Stimulated activated CD4-positive, alpha-beta T cell treated with anti-CD3 and anti-CD28 coated beads, Interleukin-4, amount 100 ng/mL, for 1 hour (primary cell): Measurements from ENCODE around the gene RABGEF1.
"Not testable (repeated sequence)": the region's sequence is repeated elsewhere in the genome, so short reads cannot be mapped to it uniquely, and the experiment has no call there.

Experiments
- DNase-seq: peaks from one replicate; pipeline ENCODE4 v3.0.0-alpha.2; 2020

RABGEF1 gene

DNA sequence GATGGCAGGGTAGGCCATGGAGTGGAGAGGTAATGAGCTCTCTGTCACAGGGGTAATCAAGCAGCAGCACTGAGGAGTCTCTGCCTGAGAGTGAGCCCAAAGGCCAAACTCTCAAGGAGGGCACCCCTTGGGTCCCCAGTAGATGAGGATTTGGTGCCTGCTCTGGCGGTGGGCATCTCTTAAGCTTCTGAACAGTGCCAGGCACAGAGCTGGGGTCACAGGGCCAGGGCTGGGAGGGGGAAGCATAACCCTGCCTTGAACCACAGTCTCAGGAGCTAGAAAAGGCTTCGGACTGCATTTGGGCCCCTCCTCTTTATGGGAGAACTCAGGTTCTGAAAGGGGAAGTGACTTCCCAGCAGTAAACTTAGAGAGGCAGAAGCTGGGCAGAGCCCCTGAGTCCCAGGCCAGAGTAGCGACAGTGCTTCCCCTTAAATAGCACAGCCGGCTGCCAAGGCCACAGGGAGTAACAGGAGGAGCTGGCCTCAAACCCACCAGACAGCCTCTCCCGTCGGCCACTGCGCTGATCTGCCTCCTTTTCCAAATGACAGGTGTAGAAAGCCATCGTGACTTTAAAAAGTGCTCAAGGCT lies 76.8 kb downstream of the RABGEF1 start:
- DNase-seq = not testable (repeated sequence)

DNA sequence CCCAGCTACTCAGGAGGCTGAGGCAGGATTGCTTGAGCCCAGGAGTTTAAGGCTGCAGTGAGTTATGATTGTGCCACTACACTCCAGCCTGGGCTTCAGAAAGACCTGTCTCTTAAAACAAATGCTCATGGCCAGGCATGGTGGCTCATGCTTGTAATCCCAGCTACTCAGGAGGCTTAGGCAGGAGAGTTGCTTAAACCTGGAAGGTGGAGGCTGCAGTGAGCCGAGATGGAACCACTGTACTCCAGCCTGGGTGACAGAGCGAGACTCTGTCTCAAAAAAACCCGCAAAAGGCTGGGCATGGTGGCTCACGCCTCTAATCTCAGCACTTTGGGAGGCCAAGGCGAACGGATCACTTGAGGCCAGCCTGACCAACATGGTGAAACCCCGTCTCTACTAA lies 77.4 kb downstream of the RABGEF1 start:
- not testable (repeated sequence) for DNase-seq

DNA sequence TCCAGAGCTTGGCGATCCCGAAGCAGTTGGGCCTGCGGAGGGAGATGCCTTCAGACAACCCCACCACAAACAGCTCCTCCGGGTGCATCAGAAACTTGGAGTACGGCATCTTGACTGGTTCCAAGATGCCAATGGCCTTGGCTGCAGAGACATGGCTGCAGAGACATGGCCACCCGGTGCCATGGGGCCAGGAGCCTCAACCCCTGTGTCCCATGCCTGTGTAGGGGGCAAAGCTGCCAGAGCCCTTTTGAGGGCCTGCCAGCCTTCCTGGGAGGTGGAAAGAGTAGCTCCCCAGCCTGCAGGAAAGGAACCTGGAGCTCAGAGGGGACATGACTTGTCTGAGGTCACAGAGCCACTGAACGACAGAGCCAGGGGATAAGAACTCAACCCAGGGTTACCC lies 83.5 kb downstream of the RABGEF1 start:
- no peak for DNase-seq

DNA sequence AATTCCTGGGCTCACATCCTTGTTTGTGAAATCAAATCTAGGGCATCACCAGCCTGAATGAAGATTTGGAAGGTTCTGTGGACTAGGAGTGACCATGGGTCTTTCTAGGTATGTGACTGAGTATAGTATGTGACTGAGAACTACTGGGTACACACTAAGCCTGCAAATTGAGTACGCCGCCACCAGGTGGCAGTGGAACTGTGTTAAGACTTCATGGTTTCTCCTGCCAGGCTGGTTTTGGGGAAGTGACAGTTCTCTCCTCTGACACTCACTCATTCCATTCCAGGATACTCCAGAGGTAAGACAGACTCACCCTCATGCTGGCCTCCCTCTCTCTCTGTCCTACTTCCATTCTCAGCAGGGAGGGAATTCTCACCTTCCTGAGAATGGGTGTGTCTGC lies 85.0 kb downstream of the RABGEF1 start:
- peak; percentile 28 for DNase-seq

DNA sequence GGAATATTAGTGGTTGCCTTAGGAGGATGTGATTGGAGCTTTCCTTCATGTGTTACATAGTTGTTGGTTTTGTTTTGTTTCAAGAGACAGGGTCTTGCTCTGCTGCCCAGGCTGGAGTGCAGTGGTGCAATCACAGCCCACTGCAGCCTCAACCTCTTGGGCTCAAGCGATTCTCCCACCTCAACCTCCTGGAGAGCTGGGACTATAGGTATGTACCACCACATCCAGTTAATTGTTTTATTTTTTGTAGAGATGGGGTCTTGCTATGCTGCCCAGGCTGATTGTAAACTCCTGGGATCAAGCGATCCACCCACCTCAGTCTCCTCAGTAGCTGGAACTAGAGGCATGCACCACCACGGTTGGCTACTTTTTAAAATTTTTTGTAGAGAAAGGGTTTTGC lies 86.1 kb downstream of the RABGEF1 start:
- DNase-seq = no peak

DNA sequence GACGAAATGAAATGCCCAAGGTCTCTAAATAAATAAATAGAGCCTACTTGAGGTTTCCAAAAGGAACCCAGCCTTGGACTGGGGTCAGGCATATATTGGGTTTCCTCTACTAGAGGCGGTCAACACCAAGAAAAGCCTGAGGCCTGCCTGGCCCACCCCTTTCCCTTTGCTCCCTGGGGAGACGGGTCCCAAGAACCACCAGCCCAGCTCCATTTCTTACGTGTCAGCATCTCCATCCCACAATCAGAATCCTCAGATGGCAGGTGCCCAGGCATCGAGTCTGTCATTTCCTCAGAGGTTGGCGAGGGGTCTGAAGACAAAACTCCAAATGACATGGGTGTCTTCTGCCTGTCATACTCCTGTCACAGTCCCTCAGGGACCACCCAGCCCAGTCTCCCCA lies 90.4 kb downstream of the RABGEF1 start:
- not testable (repeated sequence) for DNase-seq

DNA sequence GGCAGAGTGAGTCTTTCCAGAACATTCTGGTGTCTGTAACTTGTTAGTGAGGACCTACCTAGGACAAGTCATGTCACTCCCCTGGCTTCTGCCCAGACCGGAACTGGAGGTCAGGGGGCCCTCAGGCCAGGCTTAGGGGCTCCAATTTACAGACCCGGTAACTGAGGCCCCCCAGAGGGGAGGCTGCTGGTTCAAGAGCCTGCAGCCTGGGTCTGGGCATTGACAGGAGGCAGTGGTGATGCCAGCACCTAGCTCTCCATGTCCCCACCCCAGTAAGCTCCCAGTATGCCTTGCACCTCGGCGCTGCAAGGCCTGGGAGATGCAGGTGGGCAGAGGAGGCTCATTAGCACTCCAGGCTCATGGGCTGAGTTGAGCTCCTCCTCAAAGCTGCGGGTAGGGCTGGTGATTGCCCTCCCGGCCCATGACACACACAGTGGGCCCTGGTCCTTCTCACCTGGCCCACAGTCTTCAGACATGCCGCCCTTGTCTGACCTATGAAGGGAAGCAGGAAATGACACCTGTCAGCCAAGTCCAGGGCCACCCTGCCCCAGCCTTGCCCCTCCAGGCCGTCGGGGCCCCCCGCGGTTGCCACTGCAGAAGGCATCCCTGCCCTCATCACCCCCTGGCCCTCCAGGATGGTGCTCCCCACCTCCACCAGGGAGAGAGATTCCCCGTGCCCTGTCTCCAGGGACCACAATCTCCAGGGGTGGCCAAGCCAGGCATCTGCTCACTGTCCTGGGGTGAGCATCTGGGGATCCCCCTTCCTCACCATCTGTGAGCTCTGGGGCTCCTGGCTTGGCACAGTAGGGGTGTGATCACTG lies 92.2 kb downstream of the RABGEF1 start:
- DNase-seq = no peak

DNA sequence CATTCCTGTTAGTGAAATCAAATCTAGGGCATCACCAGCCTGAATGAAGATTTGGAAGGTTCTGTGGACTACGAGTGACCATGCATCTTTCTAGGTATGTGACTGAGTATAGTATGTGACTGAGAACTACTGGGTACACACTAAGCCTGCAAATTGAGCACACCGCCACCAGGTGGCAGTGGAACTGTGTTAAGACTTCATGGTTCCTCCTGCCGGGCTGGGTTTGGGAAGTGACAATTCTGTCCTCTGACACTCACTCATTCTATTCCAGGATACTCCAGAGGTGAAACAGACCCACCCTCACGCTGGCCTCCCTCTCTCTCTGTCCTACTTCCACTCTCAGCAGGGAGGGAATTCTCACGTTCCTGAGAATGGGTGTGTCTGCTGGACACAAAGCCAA lies 96.5 kb downstream of the RABGEF1 start:
- peak; percentile 26 for DNase-seq

DNA sequence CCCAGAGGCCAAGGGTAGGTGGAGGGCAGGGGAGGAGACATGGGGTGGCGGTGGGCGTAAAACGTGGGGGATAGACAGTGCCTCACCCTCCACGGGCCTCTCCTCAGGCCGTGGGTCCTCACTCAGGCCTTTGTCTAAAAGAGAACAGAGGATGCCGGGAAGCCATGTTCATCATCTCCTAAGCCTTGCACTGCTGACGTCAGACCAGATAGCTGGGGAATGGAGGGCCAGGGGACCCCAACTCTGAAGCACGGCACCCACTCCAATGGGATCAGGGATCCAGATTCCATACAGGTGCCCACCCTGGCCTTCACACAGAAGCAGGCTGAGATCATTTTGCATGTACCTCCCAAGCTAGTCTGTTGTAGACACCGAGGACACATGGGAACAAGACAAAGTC lies 97.1 kb downstream of the RABGEF1 start:
- no peak for DNase-seq

DNA sequence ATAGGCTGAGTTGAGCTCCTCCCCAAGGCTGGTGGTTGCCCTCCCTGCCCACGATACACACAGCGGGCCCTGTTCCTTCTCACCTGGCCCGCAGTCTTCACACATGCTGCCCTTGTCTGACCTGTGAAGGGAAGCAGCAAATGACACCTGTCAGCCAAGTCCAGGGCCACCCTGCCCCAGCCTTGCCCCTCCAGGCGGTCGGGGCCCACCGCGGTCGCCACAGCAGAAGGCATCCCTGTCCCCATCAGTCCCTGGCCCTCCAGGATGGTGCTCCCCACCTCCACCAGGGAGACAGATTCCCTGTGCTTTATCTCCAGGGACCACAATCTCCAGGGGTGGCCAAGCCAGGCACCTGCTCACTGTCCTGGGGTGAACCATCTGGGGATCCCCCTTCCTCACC lies 99.3 kb downstream of the RABGEF1 start:
- no peak for DNase-seq

DNA sequence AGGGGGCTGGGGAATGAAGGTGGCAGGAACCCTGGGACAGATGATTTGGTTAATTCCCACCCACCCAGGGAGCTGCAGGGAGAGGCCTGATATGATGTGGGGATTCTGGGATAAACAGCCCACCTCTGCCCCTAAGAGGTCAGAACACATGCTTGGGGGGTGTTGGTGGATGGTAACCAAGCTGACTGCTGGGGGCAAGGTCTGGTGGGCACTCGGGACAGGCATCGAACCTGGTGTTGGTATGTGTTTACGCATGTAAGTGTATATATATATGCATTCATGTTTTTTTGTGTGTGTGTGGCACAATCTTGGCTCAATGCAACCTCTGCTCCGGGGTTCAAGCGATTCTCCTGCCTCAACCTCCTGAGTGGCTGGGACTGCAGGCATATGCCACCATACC lies 99.8 kb downstream of the RABGEF1 start:
- no peak for DNase-seq

DNA sequence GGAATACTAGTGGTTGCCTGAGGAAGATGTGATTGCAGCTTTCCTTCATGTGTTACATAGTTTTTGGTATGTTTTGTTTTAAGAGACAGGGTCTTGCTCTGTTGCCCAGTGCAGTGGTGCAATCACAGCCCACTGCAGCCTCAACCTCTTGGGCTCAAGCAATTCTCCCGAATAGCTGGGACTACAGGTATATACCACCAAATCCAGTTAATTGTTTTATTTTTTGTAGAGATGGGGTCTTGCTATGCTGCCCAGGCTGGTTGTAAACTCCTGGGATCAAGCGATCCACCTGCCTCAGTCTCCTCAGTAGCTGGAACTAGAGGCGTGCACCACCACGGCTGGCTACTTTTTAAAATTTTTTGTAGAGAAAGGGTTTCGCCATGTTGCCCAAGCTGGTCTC lies 101.4 kb downstream of the RABGEF1 start:
- DNase-seq = no peak

DNA sequence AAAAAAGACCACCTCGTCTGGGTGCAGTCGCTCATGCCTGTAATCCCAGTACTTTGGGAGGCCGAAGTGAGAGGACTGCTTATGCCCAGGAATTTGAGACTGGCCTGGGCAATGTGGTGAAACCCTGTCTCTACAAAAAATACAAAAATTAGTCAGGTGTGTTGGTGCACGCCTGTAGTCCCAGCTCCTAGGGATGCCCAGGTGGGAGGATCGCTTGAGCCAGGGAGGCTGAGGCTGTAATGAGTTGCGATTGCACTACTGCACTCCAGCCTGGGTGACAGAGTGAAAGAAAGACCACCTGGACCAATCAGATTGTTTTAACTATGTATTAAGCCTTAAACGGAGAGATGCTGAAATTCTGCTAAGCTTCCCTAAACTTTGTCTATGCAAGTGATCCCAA lies 103.0 kb downstream of the RABGEF1 start:
- DNase-seq = not testable (repeated sequence)

DNA sequence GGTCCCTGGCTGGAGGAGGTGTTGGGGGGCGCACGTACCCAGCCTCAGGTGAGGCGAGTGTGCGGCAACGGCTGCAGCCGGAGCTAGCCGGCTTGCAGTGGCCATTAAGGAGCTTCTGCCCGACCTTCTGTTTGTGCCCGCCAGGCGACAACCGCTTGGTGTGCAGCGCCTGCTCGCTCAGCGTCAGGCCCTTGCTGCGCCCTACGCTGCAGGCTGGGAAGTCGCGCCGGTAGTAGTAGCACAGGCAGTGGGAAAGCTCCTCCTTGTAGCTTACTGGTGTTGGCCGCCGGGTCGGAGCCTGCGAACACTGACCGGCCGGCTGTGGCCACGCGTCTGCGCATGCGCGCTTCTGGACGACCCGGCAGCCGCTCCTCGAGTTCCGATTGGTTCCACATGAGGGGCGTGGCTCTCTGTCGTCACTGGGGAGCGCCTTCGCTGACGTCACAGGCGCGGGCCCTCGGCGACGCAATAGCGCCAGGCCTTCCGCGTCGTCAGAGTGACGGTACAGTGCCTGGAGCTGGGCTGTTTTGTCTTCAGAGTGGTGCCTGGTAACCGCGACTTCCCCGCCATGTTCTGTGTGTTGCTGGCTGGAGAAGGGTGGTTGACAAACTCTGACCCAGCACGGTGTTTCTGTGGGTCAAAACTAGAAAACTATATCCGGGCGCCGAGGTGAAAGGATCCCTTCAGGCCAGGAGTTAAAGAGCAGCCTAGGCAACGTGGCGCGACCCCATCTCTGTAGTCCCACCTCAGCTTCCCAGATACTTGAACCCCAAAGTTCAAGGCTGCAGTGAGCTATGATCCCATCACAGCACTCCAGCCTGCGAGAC lies 104.2 kb downstream of the RABGEF1 start:
- DNase-seq = peak; percentile 98

DNA sequence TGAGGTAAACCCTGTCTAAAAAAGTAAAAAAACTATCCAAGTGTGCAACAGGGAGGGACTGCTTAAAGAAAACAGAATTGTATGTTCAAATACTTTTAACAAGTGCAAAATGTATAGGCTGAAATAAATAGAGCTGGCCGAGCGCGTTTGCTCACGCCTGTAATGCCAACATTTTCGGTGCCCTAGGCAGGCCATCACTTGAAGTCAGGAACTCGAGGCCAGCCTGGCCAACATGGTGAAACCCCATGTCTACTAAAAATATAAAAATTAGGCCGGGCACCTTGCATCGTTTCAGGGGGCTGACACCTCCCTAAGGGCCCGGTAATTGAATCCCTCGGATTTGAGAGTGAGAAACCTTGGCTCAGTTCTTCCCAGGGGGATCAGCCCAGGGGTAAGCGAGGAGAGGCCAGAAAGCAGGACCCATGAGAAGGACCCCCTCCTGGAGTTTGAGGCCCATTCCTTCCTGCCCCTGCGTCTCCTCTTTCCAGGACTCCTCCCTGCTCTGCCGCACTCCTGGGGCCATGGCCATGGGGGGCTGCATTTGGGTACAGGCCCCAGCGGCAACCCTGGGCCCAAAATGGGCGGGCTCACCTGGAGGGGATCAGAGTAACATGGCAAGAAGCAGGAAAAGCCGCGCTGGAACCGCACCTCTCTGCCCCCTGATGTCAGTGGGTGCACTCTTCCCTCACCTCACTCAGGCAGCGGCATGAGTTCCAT lies 105.0 kb downstream of the RABGEF1 start:
- DNase-seq = no peak

DNA sequence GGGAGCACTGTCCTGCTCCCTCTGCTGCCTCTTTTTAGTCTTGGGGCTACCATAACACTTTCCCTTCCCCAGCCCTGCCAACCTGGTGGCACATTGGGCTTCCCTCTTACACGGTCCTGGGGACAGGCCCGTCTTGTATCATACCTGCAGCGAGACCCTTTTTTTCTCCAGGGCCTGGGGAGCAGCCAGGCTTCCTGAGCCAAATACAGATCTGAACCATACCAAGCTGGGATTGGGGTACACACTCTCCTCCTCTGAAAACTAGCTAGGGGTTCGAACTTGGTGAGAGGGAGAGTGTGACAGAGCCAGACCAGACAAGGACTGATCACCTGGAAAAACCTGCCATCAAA lies 105.5 kb downstream of the RABGEF1 start:
- DNase-seq = not testable (repeated sequence)

DNA sequence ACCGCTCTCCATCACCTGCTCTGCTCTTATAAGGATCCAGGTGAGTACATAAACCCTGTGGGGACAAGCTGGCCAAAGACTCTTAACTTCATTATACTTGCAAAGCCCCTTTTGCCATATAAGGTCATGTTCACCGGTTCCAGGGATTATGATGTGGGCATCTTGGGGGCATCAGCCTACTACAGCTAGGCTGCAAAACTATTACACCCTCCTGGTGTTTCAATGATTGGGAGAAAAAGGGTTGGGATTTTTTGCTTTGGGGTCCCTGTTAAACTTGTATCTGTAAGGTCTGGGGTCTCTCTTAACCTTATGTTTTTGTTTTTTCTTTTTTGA lies 107.0 kb downstream of the RABGEF1 start:
- DNase-seq = not testable (repeated sequence)

DNA sequence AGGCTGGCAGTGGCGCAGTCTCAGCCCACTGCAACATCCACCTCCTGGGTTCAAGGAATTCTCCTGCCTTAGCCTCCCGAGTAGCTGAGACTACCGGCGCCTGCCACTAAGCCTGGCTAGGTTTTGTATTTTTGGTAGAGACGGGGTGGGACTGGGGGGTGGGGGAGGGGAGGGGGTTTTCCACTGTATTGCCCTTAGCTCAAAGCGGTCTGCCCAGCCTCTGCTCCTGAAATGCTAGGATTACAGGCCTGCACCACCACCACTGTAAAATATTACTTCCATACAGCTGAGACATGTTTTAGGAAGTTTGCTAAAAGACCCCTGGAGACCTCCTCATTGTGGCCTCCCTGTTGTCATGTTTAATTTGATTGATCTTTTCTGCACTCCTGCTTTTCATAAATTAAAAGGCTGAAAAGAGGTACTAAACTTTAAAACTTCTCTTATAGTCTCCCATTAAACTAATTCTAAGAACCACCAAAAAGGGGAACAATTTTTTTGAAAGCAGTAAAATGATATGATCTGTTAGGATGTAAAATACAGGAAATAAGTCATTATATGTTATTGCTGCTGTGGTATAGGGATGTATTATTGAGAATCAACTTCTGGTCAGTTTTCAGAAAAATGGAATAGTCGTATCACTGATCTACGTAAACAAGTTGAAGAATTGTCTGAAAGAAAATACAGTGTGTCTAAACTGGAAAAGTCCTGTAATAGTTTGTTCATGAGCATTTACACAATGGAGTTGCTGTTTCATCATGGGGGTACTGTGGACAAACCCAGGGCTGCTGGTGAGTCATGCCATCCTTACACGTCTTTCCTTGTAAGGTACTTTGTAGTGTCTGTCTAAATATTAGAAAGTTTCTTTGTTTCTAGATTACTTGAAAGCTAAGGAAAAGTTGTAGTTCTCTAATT lies 107.6 kb downstream of the RABGEF1 start:
- DNase-seq = no peak

DNA sequence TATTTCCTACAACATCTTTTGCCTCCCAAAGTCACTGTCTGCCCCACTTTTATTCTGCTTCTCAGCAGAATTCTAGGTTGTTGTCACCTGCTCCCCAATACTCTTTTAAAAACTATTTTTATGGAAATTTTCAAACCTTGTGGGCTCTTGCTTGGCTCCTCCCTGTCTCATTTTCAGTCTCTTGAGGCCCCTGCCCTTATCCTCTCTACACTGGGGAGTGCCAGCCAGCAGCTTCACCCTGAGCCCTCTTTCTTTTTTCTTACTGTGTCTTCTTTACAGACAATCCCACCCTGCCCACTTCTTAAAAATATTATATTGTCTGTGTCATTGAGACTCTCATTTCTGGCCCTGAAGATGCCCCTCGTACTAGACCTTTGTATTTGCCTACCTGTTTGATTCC lies 118.8 kb downstream of the RABGEF1 start:
- no peak for DNase-seq

DNA sequence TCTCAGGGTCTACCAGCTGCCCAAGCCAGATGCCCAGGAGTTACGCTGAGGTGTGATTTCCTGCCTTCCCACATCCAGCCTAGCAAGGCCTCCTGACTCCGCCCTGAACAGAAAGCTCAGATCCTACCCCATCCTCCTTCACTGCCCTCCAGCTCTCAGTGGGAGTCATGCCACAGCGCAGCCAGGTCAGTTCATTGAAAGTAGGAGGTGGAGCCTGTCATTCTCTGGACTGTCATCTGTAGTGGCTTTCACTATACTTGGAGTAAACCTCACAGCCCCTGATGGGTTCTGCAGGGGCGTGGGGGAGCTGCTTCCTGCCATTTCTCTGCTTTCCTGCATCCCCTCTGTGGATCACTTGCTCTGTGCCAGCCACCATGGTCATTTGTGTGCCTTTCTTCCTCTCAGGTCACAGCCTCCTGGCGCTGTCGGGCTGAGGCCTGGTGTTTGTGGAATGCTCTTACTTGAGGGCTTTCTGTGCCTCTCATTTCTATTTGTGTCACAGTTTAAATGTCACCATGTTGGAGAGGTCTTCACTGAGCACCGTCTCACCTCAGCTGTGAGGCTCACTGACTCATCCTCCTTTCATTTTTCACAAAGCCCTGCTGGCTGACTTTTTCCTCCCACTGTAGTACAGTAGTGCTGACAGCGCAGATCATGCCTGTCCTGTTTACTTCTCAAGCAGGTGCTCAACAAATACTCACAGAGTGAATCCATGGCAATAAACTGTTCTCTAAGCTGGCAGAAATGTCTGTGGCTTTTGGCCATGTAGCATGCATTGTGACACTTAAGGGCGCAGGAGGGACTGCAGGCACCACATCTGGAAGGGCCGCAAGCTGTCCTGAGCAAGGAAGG lies 119.5 kb downstream of the RABGEF1 start:
- DNase-seq = no peak

DNA sequence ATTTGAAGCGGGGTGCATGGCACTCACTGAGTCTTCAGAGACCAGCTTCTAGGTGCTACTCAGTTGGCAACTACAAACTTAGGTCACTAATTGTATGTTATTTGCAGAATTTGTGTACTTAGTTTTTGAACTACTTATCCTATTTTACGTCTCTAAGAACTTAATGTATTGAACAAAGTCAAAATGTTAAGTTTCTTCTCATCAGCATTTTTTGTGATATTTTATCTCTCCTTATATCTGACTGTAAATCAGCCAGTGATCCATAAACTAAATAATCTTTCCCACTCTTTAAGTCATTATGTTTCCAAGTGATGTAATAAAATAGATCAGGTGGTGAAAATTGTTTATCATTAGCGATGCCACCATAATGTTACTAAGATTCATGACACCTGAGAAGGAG lies 120.2 kb downstream of the RABGEF1 start:
- DNase-seq = no peak
